ELR (cell line): ENCODE data around the gene ARHGEF7.
A peak's percentile ranks its signal among the peaks of the same experiment; 100 is the strongest.

Source experiments
- DNase-seq: peaks from one replicate; pipeline ENCODE4 v3.0.0-alpha.2; 2015; ENCODE audit warnings: low read depth

Gene ARHGEF7

GRCh38 chr13:111303559-111303958 is 188.4 kb downstream of the ARHGEF7 start:
- DNase-seq = no peak

GRCh38 chr13:111304041-111304544 is 189.0 kb downstream of the ARHGEF7 start:
- no peak for DNase-seq

- DNase-seq = no peak
Measured at GRCh38 chr13:111304603-111305289, 189.6 kb downstream of the ARHGEF7 start.

- DNase-seq = no peak
Measured at GRCh38 chr13:111312944-111313590, 198.0 kb downstream of the ARHGEF7 start.

GRCh38 chr13:111313911-111314425 is 198.9 kb downstream of the ARHGEF7 start:
- DNase-seq = no peak

GRCh38 chr13:111314852-111315251 is 199.7 kb downstream of the ARHGEF7 start:
- peak; percentile 16 for DNase-seq

- DNase-seq = no peak
Measured at GRCh38 chr13:111315347-111315995, 200.4 kb downstream of the ARHGEF7 start.

GRCh38 chr13:111316161-111316730 is 201.1 kb downstream of the ARHGEF7 start:
- no peak for DNase-seq

- DNase-seq = no peak
Measured at GRCh38 chr13:111317042-111317550, 202.0 kb downstream of the ARHGEF7 start.

- DNase-seq = no peak
Measured at GRCh38 chr13:111317571-111318345, 202.6 kb downstream of the ARHGEF7 start.

GRCh38 chr13:111318386-111318785 is 203.3 kb downstream of the ARHGEF7 start:
- DNase-seq = no peak

GRCh38 chr13:111319521-111319920 is 204.4 kb downstream of the ARHGEF7 start:
- no peak for DNase-seq

- no peak for DNase-seq
Measured at GRCh38 chr13:111319998-111320911, 205.1 kb downstream of the ARHGEF7 start, which contains the start of gene TEX29. TSS of gene TEX29 (plus strand) at chr13:111320642. CDS start at chr13:111320891, 249 bp downstream.

GRCh38 chr13:111322001-111322915 is 207.1 kb downstream of the ARHGEF7 start:
- no peak for DNase-seq

- no peak for DNase-seq
Measured at GRCh38 chr13:111322916-111323331, 207.8 kb downstream of the ARHGEF7 start.

- DNase-seq = no peak
Measured at GRCh38 chr13:111323549-111323948, 208.4 kb downstream of the ARHGEF7 start.

- no peak for DNase-seq
Measured at GRCh38 chr13:111323950-111324651, 209.0 kb downstream of the ARHGEF7 start.

GRCh38 chr13:111324736-111325135 is 209.6 kb downstream of the ARHGEF7 start:
- no peak for DNase-seq
